ENCODE measurements around the gene ERG28. TPM values are rescaled to one million over a fixed set of nuclear protein-coding genes. Genes with fewer than 3 reads are reported as not detected.
"Not testable (repeated sequence)": the region's sequence is repeated elsewhere in the genome, so short reads cannot be mapped to it uniquely, and the experiment has no call there.

The ERG28 gene
- total RNA-seq, 1 donor from 2014 or later: 14.6 TPM

- TF ChIP-seq, protein P1, sequence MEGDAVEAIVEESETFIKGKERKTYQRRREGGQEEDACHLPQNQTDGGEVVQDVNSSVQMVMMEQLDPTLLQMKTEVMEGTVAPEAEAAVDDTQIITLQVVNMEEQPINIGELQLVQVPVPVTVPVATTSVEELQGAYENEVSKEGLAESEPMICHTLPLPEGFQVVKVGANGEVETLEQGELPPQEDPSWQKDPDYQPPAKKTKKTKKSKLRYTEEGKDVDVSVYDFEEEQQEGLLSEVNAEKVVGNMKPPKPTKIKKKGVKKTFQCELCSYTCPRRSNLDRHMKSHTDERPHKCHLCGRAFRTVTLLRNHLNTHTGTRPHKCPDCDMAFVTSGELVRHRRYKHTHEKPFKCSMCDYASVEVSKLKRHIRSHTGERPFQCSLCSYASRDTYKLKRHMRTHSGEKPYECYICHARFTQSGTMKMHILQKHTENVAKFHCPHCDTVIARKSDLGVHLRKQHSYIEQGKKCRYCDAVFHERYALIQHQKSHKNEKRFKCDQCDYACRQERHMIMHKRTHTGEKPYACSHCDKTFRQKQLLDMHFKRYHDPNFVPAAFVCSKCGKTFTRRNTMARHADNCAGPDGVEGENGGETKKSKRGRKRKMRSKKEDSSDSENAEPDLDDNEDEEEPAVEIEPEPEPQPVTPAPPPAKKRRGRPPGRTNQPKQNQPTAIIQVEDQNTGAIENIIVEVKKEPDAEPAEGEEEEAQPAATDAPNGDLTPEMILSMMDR (conservative IDR thresholded peaks at IDR 0.05; ENCODE audit: low read depth, low read length): no peak
- H3K4me3 ChIP-seq (ENCODE audit: low read depth, low read length): no peak overlapping the region
- DNase-seq (ENCODE audit: low read depth): no peak
Measured at GRCh38 chr14:75700295-75700694, 39.6 kb upstream of the ERG28 start.

DNA sequence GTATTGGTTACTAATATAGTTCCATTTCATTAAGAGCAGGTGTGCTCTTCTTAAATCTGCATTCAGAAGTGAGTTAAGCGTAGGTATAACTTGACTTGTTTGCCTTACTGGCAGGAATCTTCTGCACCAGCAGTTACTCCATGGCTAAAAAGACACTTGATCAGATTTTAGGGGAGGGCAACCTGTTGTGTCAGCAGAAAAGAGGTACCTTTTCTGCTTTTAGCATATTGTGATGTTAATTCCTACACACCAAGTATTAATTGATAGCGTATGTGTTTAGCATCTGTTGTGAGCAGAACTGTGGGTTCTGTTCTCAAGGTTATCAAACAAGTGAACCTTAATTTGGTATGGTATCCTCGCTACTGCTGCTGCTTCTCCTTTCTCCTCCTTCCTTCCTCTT is 38.7 kb upstream of the ERG28 start:
- TF ChIP-seq, protein P1 (conservative IDR thresholded peaks at IDR 0.05; ENCODE audit: low read depth, low read length): no peak

GRCh38 chr14:75697918-75698317 is 37.2 kb upstream of the ERG28 start:
- H3K4me3 ChIP-seq (ENCODE audit: low read depth, low read length): no peak overlapping the region
- TF ChIP-seq, protein P1 (conservative IDR thresholded peaks at IDR 0.05; ENCODE audit: low read depth, low read length): no peak
- no peak for DNase-seq (ENCODE audit: low read depth)

More for the DNA sequence above, 38.7 kb upstream of the ERG28 start:
- no peak overlapping the region for H3K4me3 ChIP-seq (ENCODE audit: low read depth, low read length)
- no peak for DNase-seq (ENCODE audit: low read depth)

DNA sequence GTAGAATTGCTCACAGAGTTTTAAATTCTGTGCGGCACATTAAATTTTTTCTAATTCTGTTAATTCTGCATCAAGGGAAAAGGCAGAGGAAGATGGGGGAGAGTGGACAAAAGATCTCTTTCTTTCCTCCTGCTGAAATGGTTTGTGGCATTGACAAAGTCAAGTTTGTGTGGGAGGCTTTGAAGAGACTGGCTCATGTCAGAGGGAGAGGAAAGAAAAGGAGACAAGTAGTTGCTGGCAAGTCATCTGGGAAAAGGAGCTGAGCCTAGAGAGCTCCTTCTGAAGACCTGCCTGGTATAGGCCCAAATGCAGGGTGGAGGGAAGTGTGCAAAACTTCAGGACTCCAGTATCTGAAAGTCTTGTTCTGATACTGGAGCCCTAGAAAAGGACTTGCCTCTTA is 36.7 kb upstream of the ERG28 start:
- no peak for DNase-seq (ENCODE audit: low read depth)
- TF ChIP-seq, protein P1 (conservative IDR thresholded peaks at IDR 0.05; ENCODE audit: low read depth, low read length): no peak
- H3K4me3 ChIP-seq (ENCODE audit: low read depth, low read length): no peak overlapping the region

DNA sequence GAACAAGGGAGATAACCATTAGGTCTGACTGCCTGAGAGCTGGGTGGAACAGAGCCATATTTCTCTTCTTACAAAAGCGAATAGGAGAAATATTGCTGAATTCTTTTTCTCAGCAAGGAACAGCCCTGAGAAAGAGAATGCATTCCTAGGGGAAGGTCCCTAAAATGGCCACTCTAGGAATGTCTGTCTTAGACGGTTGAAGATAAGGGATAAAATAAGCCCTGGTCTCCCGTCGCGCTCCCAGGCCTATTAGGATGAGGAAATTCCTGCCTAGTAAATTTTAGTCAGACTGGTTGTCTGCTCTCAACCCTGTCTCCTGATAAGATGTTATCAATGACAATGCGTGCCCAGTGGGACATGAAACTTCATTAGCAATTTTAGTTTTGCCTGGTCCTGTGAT is 34.3 kb upstream of the ERG28 start:
- H3K4me3 ChIP-seq (ENCODE audit: low read depth, low read length); DNase-seq (ENCODE audit: low read depth): not testable (repeated sequence)

DNA sequence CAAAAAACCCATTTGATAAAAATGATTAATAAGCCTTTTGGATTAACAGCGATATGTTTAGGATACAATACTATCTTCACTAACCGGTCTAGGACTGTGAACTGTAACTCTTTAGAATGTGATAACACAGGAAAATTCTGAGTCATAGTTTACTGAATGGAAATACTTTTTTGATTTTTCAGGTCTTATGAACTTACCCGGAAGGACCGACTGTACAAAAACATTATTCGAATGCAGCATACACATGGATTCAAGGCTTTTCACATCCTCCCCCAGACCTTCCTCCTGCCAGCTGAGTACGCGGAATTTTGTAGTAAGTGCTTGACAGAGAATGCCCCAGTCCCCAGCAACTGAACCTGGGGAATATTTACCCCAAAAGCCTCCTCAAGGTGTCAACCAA is 29.3 kb upstream of the ERG28 start:
- TF ChIP-seq, protein P1 (conservative IDR thresholded peaks at IDR 0.05; ENCODE audit: low read depth, low read length): no peak
- no peak overlapping the region for H3K4me3 ChIP-seq (ENCODE audit: low read depth, low read length)
- DNase-seq (ENCODE audit: low read depth): no peak

- TF ChIP-seq, protein P1 (conservative IDR thresholded peaks at IDR 0.05; ENCODE audit: low read depth, low read length): no peak
- no peak for DNase-seq (ENCODE audit: low read depth)
- no peak overlapping the region for H3K4me3 ChIP-seq (ENCODE audit: low read depth, low read length)
Measured at GRCh38 chr14:75689012-75689411, 28.3 kb upstream of the ERG28 start.

GRCh38 chr14:75685910-75686309 is 25.2 kb upstream of the ERG28 start:
- TF ChIP-seq, protein P1 (conservative IDR thresholded peaks at IDR 0.05; ENCODE audit: low read depth, low read length): no peak
- DNase-seq (ENCODE audit: low read depth): no peak
- H3K4me3 ChIP-seq (ENCODE audit: low read depth, low read length): no peak overlapping the region
